Stomach (tissue), 9 donors: ENCODE data around the gene ALDH7A1. TPM values are rescaled to one million over a fixed set of nuclear protein-coding genes. Genes with fewer than 3 reads are reported as not detected.

Experiments
- DNase-seq, 2 donors: peaks; one replicate each; pipeline versions ENCODE4 v3.0.0 to v3.0.0-alpha.2; 2013 to 2019
- H3K27ac ChIP-seq, 5 donors: fragments of 200-600 bp in 4 of 5; sonication (generic) in 4 of 5; one replicate each; pipeline ENCODE4 v1.5.1; 2013 to 2019; ENCODE audit warnings: mild to moderate bottlenecking in 1 of 5, moderate library complexity in 1 of 5
- H3K27me3 ChIP-seq, 3 donors: fragments of 200-600 bp; sonication (generic); one replicate each; pipeline ENCODE4 v1.5.1; 2017 to 2019; ENCODE audit warnings: mixed run types in 1 of 3
- H3K36me3 ChIP-seq, 4 donors: fragments of 200-600 bp; sonication (generic); 1 replicate in 3 of 4; 2 replicates in 1 of 4; pipeline ENCODE4 v1.5.1; 2016 to 2019
- H3K4me1 ChIP-seq, 4 donors: fragments of 200-600 bp; sonication (generic); one replicate each; pipeline ENCODE4 v1.5.1; 2016 to 2019
- H3K4me3 ChIP-seq, 4 donors: fragments of 200-600 bp; sonication (generic) in 3 of 4; one replicate each; pipeline ENCODE4 v1.5.1; 2016 to 2019; ENCODE audit warnings: mild to moderate bottlenecking in 1 of 4
- H3K9me3 ChIP-seq, 4 donors: fragments of 200-600 bp; sonication (generic); one replicate each; pipeline ENCODE4 v1.5.1; 2016 to 2019
- EP300 ChIP-seq: sonication (generic); formaldehyde crosslinking; IDR thresholded peaks from one replicate; pipeline ENCODE4 v1.6.1; 2017; ENCODE audit warnings: antibody characterized with exemption
- POLR2A ChIP-seq, 4 donors: fragments of 450-650 bp; IDR thresholded peaks; one replicate each; pipeline ENCODE4 v1.6.1; 2016; ENCODE audit warnings: antibody characterized with exemption in 4 of 4, control low read depth in 2 of 4, mild to moderate bottlenecking in 1 of 4, moderate library complexity in 1 of 4
- POLR2AphosphoS5 ChIP-seq, 3 donors: sonication (generic); formaldehyde crosslinking; IDR thresholded peaks; one replicate each; pipeline ENCODE4 v1.6.1; 2016; ENCODE audit warnings: antibody characterized with exemption in 3 of 3
- WGBS, 5 donors: extraction: QIAGEN DNeasy Blood & Tissue Kit in 3 of 5; methylation state at CpG; one replicate each; pipeline versions ENCODE4 v1.1.5 to v1.1.7; 2013 to 2018; 5-methylcytosine and 5-hydroxymethylcytosine counted together
- intact Hi-C: fragments of 100-400 bp; cut with DNase I; formaldehyde crosslinking; loops from one replicate; pipeline ENCODE4 v1.15.1; 2023; ENCODE audit warnings: low total_unique reads
- polyA plus RNA-seq, 3 donors: library from polyadenylated mRNA; stranded (reverse); fragments of 200-250 nt; gene quantifications; one replicate each; pipeline ENCODE4 v1.2.3, GENCODE V29; 2013
- total RNA-seq, 5 donors: library from RNA; depleted of rRNA; stranded (reverse); fragments of >200 nt; gene quantifications; one replicate each; pipeline versions ENCODE4 v1.1.0 to v1.2.3, GENCODE V29; 2014 to 2016
- TF ChIP-seq, protein P1 (sequence below), 7 experiments: fragments of 450-650 bp in 4 of 7; fragments of 200-600 bp in 3 of 7; sonication (generic) in 3 of 7; IDR thresholded peaks; one replicate each; pipeline ENCODE4 v1.5.1; 2016 to 2019; ENCODE audit warnings: antibody characterized with exemption in 7 of 7, control low read depth in 2 of 7, mild to moderate bottlenecking in 1 of 7
- donor health status: healthy with polysubstance abuse.
- donor health status: Bipolar disorder and iron deficiency.
- donor health status: healthy.

Gene ALDH7A1
- total and polyA plus RNA-seq, 8 donors: 4.9 to 55.6 (median 32.6) TPM

DNA sequence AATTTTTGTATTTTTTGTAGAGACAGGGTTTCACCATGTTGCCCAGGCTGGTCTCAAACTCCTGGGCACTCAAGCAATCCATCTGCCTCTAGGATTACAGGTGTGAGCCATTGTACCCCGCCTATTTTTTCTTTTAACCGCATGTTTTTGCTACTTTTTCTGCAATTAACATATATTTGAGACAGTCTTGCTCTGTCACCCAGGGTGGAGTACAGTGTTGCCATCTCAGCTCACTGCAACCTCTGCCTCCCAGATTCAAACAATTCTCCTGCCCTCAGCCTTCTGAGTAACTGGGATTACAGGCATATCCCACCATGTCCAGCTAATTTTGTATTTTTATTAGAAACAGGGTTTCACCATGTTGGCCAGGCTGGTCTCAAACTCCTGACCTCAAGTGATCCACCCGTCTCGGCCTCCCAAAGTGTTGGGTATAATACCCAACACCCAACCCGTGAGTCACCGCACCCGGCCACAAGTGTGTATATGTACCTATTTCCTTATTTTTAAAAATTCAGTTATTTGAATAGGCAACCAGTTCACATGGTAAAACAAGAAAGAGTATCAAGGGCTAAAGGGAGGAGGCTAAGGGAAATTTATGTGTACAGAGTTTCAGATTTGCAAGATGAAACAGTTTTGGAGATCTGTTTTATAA lies 19.0 kb upstream of the ALDH7A1 start:
- no peaks in the 10 kb centered on the region for H3K9me3 ChIP-seq
- no peak overlapping the region for H3K27ac ChIP-seq
- TF ChIP-seq, protein P1, sequence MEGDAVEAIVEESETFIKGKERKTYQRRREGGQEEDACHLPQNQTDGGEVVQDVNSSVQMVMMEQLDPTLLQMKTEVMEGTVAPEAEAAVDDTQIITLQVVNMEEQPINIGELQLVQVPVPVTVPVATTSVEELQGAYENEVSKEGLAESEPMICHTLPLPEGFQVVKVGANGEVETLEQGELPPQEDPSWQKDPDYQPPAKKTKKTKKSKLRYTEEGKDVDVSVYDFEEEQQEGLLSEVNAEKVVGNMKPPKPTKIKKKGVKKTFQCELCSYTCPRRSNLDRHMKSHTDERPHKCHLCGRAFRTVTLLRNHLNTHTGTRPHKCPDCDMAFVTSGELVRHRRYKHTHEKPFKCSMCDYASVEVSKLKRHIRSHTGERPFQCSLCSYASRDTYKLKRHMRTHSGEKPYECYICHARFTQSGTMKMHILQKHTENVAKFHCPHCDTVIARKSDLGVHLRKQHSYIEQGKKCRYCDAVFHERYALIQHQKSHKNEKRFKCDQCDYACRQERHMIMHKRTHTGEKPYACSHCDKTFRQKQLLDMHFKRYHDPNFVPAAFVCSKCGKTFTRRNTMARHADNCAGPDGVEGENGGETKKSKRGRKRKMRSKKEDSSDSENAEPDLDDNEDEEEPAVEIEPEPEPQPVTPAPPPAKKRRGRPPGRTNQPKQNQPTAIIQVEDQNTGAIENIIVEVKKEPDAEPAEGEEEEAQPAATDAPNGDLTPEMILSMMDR (IDR thresholded peaks at IDR 0.05): no peak
- TF ChIP-seq POLR2AphosphoS5 (IDR thresholded peaks at IDR 0.05) (no peak), POLR2A (IDR thresholded peaks at IDR 0.05) (no peak), EP300 (no peak)
- peaks cover 0 to 13% (median 6%) of the 10 kb centered on the region in 4 donors for H3K4me1 ChIP-seq
- peaks cover 30 to 92% (median 86%) of the 10 kb centered on the region in 4 donors for H3K36me3 ChIP-seq
- no peak for DNase-seq
- intact Hi-C loops: no loop called here
- WGBS, 5 donors: 88 to 96% (median 93%) methylated on average over 7 of the region's 7 CpGs
- H3K27me3 ChIP-seq: no peaks in the 10 kb centered on the region
- no peak overlapping the region for H3K4me3 ChIP-seq

- Histone ChIP-seq H3K9me3 (no peaks in the 10 kb centered on the region), H3K4me1 (peaks cover 11 to 37% (median 28%) of the 10 kb centered on the region in 4 donors), H3K4me3 (no peak overlapping the region), H3K27ac (no peak overlapping the region), H3K36me3 (peaks cover 18 to 88% (median 85%) of the 10 kb centered on the region in 4 donors), H3K27me3 (no peaks in the 10 kb centered on the region)
- DNase-seq: peak in 1 of 2 donors; percentile 18
- TF ChIP-seq, protein P1 (IDR thresholded peaks at IDR 0.05): no peak
- TF ChIP-seq POLR2AphosphoS5 (IDR thresholded peaks at IDR 0.05) (no peak), EP300 (no peak), POLR2A (IDR thresholded peaks at IDR 0.05) (no peak)
- intact Hi-C loops: no loop called here
- 95 to 99% (median 96%) methylated on average over 6 of the region's 6 CpGs for WGBS, 5 donors
Measured at GRCh38 chr5:126610616-126611015, 15.6 kb upstream of the ALDH7A1 start.

DNA sequence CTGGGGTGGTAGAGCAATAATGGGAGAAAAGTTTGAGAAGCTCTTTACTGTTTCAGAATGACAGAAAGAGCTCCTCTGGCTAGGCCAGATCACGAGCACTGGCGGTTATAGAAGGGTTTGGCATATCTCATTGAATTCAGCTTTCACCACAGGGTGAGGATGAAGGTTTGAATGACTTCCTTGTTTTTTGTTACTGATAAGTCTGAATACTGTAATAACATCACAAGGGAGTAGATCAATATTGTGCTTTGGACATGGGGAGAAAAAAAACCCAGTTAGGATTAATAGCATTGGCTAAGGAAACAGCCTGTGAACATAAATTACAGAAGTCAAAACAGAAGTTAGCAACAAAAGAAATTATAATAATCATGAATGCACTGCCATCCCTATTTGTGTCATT lies 15.1 kb upstream of the ALDH7A1 start:
- Histone ChIP-seq H3K9me3 (no peaks in the 10 kb centered on the region), H3K4me3 (no peak overlapping the region), H3K4me1 (peaks cover 16 to 42% (median 33%) of the 10 kb centered on the region in 4 donors), H3K36me3 (peaks cover 21 to 93% (median 87%) of the 10 kb centered on the region in 4 donors), H3K27ac (no peak overlapping the region), H3K27me3 (no peaks in the 10 kb centered on the region)
- intact Hi-C loops: no loop called here
- no peak for TF ChIP-seq POLR2AphosphoS5 (IDR thresholded peaks at IDR 0.05)
- TF ChIP-seq POLR2A (IDR thresholded peaks at IDR 0.05): no peak
- TF ChIP-seq, protein P1 (IDR thresholded peaks at IDR 0.05): no peak
- no peak for TF ChIP-seq EP300
- WGBS, 5 donors: 58 to 80% (median 62%) methylated on average over 2 of the region's 2 CpGs
- DNase-seq: no peak

GRCh38 chr5:126605525-126605924 lies 10.5 kb upstream of the ALDH7A1 start:
- 64 to 82% (median 69%) methylated on average over 5 of the region's 5 CpGs for WGBS, 5 donors
- intact Hi-C loops: no loop called here

More at GRCh38 chr5:126605525-126605924, 10.5 kb upstream of the ALDH7A1 start:
- Histone ChIP-seq H3K9me3 (no peaks in the 10 kb centered on the region), H3K27me3 (no peaks in the 10 kb centered on the region), H3K4me1 (peaks cover 26 to 80% (median 65%) of the 10 kb centered on the region in 4 donors), H3K4me3 (peak overlapping the region in 1 of 4 donors; percentile 10), H3K27ac (no peak overlapping the region), H3K36me3 (peaks cover 29 to 67% (median 63%) of the 10 kb centered on the region in 4 donors)
- DNase-seq: no peak
- TF ChIP-seq, protein P1 (IDR thresholded peaks at IDR 0.05): no peak
- no peak for TF ChIP-seq POLR2AphosphoS5 (IDR thresholded peaks at IDR 0.05)
- no peak for TF ChIP-seq POLR2A (IDR thresholded peaks at IDR 0.05)
